OCI-LY1 (cell line): Measurements from ENCODE around the gene SLC23A2.

Experiments
- EZH2 ChIP-seq: fragments of 200-600 bp; sonication (generic), shearing (Covaris generic); IDR thresholded peaks from 2 replicates; pipeline ENCODE4 v1.8.0; 2017; ENCODE audit warnings: borderline replicate concordance, mixed run types, mild to moderate bottlenecking, antibody characterized with exemption, low read length, moderate library complexity, mixed read lengths
- TF ChIP-seq, protein P1 (sequence below): fragments of 200-600 bp; sonication (generic), shearing (Covaris generic); IDR thresholded peaks from 2 replicates; pipeline ENCODE4 v1.5.1; 2017; ENCODE audit warnings: mild to moderate bottlenecking, antibody characterized with exemption, low read length, moderate library complexity, mixed read lengths

DNA sequence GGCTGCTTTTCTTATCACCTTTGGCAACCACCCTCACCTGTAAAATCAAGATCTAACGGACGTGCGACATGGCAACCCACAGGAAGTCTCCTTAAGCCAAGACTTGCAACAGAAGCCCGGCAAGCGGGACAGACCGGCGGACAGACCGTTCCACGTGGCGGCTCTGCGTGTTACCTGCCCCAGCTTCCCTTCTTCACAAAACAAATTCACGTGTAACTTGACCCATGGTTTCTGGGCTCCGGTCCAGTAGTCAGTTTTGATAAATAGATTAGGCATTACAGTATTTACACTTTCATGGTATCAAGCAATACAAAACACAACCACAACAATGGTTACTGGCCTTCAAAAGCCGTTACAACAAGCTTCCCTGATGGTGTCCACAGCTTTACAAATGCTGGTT lies 145.8 kb downstream of the SLC23A2 start:
- TF ChIP-seq, protein P1, sequence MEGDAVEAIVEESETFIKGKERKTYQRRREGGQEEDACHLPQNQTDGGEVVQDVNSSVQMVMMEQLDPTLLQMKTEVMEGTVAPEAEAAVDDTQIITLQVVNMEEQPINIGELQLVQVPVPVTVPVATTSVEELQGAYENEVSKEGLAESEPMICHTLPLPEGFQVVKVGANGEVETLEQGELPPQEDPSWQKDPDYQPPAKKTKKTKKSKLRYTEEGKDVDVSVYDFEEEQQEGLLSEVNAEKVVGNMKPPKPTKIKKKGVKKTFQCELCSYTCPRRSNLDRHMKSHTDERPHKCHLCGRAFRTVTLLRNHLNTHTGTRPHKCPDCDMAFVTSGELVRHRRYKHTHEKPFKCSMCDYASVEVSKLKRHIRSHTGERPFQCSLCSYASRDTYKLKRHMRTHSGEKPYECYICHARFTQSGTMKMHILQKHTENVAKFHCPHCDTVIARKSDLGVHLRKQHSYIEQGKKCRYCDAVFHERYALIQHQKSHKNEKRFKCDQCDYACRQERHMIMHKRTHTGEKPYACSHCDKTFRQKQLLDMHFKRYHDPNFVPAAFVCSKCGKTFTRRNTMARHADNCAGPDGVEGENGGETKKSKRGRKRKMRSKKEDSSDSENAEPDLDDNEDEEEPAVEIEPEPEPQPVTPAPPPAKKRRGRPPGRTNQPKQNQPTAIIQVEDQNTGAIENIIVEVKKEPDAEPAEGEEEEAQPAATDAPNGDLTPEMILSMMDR, result no peak
- no peak for TF ChIP-seq EZH2
